Measurements from ENCODE around the gene QSER1. TPM values are rescaled to one million over a fixed set of nuclear protein-coding genes. Genes with fewer than 3 reads are reported as not detected.

QSER1 gene
- total RNA-seq, 1 donor from 2014 or later, result 15.1 TPM

DNA sequence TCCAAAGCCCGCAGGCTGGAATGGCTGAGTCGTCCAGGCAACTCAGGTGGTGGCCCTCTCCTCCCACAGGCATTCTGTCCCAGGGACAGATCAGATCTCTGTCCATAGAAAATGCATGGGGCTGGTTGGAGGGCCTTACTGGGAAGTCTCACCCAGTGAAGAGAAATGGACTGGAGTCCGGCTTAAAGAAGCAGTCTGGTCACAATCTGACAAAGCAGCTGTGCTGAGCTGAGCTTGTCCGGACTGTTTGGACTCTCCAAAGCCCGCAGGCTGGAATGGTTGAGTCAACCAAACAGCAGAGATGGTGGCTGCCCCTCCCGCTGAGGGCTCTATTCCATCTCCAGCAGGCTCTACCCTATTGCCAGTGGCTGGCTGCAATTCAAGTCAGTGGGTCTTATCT, 108.7 kb downstream of the QSER1 start:
- H3K36me3 Mint-ChIP-seq (ENCODE audit: low read depth), result no peaks in the 10 kb centered on the region
- H3K4me3 Mint-ChIP-seq, result no peak overlapping the region
- intact Hi-C loops (cut with micrococcal nuclease), result no loop called here
- peaks cover 22% of the 10 kb centered on the region for H3K27me3 Mint-ChIP-seq
- TF ChIP-seq, protein P1, sequence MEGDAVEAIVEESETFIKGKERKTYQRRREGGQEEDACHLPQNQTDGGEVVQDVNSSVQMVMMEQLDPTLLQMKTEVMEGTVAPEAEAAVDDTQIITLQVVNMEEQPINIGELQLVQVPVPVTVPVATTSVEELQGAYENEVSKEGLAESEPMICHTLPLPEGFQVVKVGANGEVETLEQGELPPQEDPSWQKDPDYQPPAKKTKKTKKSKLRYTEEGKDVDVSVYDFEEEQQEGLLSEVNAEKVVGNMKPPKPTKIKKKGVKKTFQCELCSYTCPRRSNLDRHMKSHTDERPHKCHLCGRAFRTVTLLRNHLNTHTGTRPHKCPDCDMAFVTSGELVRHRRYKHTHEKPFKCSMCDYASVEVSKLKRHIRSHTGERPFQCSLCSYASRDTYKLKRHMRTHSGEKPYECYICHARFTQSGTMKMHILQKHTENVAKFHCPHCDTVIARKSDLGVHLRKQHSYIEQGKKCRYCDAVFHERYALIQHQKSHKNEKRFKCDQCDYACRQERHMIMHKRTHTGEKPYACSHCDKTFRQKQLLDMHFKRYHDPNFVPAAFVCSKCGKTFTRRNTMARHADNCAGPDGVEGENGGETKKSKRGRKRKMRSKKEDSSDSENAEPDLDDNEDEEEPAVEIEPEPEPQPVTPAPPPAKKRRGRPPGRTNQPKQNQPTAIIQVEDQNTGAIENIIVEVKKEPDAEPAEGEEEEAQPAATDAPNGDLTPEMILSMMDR (IDR thresholded peaks at IDR 0.05), result no peak
- no peaks in the 10 kb centered on the region for H3K4me1 Mint-ChIP-seq
- no peak for ATAC-seq (ENCODE audit: low read depth)
- ChIA-PET CTCF (no interaction called here), POLR2A (no interaction called here)
- peaks cover 1% of the 10 kb centered on the region for H3K9me3 Mint-ChIP-seq
- H3K27ac Mint-ChIP-seq, result no peak overlapping the region
- no peak for DNase-seq

DNA sequence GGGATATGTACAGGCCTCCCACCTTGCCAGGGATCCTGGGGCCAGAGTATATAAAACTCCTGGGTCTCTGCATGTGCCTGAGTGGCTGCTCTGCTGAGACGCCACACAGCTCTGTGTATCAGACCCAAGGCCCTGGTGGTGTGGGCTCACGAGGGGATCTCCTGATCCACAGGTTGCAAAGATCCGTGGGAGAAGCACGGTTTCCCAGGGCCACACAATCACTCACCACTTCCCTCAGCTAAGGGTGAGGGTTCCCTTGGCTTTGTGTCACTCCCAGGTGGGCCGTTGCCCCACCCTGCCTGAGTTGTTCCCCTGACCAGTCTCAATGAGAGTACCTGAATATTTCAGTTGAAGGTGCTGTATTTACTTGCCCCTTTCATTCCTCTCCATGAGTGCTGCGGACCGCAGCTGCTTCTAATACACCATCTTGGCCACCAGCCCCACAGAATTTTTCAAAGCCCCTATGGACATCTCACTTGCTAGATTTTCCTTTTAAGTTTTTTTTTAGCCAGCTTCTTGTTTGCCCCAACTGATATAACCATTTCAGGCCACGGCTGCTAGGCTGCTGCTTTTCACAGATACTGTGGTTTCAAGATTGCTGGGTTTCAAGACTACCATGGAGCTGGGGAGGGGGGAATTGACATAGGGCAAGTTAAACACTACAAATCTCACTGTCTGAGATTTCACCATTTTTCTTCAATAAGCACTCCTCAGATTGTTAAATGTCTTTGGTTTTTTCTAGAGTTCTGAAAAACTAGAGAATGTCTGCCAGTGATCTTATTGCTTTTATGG, 109.3 kb downstream of the QSER1 start:
- intact Hi-C loops (cut with micrococcal nuclease), result no loop called here
- no peak for ATAC-seq (ENCODE audit: low read depth)

DNA sequence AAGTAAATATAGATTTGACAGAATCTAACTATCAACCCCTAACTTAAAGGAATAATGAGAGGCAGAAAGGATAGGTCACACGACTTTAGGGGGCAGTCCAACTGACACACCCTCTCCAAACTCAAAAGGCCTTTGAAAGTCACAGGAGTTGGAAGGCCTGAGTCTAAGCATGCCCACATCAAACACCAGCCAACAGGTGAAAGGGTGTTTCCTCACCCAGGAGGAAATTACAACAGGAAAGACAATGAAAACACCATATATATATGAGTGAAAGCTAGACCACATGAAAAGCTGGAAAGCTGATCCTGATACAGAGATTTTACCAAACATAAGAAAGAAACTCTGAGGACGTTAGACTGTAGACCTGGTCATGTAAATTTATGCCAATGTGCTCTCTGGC, 112.6 kb downstream of the QSER1 start:
- H3K9me3 Mint-ChIP-seq, result no peaks in the 10 kb centered on the region

More for the DNA sequence above, 109.3 kb downstream of the QSER1 start:
- H3K27ac Mint-ChIP-seq, result no peak overlapping the region
- H3K27me3 Mint-ChIP-seq, result peaks cover 19% of the 10 kb centered on the region
- no peaks in the 10 kb centered on the region for H3K4me1 Mint-ChIP-seq
- no peak for DNase-seq
- H3K4me3 Mint-ChIP-seq, result no peak overlapping the region
- ChIA-PET POLR2A (no interaction called here), CTCF (no interaction called here)
- H3K36me3 Mint-ChIP-seq (ENCODE audit: low read depth), result no peaks in the 10 kb centered on the region
- TF ChIP-seq, protein P1 (IDR thresholded peaks at IDR 0.05), result no peak
- H3K9me3 Mint-ChIP-seq, result peaks cover 1% of the 10 kb centered on the region

DNA sequence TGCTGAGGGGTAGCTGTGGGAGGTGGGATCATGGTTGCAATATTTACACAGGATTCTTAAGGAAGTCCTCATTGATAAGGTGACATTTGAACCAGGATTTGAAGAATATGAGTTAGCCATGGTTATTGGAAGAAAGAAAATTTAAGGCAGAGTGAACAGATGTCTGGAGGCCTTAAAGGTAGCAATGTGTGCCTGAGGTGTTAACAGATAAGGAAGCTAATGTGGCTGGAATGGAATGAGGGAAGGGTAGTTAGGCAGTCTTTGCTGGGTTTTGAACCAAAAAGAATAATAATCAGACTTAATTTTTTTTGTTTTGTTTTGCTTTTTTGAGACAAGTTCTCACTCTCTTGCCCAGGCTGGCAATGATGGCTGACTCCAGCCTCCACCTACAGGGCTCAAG, 113.4 kb downstream of the QSER1 start:
- no peaks in the 10 kb centered on the region for H3K9me3 Mint-ChIP-seq
- CTCF ChIA-PET, result no interaction called here
- H3K27ac Mint-ChIP-seq, result no peak overlapping the region

More for the DNA sequence above, 112.6 kb downstream of the QSER1 start:
- CTCF ChIA-PET, result no interaction called here
- Mint-ChIP-seq H3K4me3 (no peak overlapping the region), H3K27ac (no peak overlapping the region), H3K27me3 (peaks cover 4% of the 10 kb centered on the region), H3K36me3 (ENCODE audit: low read depth) (no peaks in the 10 kb centered on the region), H3K4me1 (no peaks in the 10 kb centered on the region)
- intact Hi-C loops (cut with micrococcal nuclease), result no loop called here
- no peak for ATAC-seq (ENCODE audit: low read depth)
- POLR2A ChIA-PET, result no interaction called here
- DNase-seq, result no peak
- TF ChIP-seq, protein P1 (IDR thresholded peaks at IDR 0.05), result no peak

DNA sequence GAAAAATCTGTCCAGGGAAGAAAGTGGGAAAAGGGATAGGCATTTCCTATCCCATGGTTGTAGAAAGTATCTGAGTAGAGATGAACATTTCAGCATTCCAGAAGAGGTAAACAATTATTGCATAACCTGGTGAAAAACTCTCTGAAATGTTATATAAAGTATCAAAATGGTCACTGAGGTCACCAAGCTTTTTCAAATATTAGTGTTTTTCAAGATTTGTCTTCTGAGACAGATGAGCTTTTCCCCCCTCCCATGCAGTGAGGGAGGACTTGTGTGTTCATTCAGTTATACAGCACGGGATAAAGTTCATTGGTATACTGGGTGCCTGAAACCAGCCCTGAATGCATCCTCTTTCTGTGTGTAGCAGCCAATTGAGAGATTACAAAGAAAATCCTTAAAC, 121.1 kb downstream of the QSER1 start:
- no peaks in the 10 kb centered on the region for H3K36me3 Mint-ChIP-seq (ENCODE audit: low read depth)
- ATAC-seq (ENCODE audit: low read depth) (no peak), DNase-seq (no peak)
- CTCF ChIA-PET, result no interaction called here
- intact Hi-C loops (cut with micrococcal nuclease), result no loop called here
- H3K27ac Mint-ChIP-seq, result no peak overlapping the region
- peaks cover 29% of the 10 kb centered on the region for H3K27me3 Mint-ChIP-seq
- H3K9me3 Mint-ChIP-seq, result no peaks in the 10 kb centered on the region
- peaks cover 18% of the 10 kb centered on the region for H3K4me1 Mint-ChIP-seq
- TF ChIP-seq, protein P1 (IDR thresholded peaks at IDR 0.05), result no peak
- POLR2A ChIA-PET, result no interaction called here
- no peak overlapping the region for H3K4me3 Mint-ChIP-seq

More for the DNA sequence above, 113.4 kb downstream of the QSER1 start:
- ATAC-seq (ENCODE audit: low read depth) (no peak), DNase-seq (no peak)
- intact Hi-C loops (cut with micrococcal nuclease), result no loop called here
- no peaks in the 10 kb centered on the region for H3K36me3 Mint-ChIP-seq (ENCODE audit: low read depth)
- H3K4me3 Mint-ChIP-seq, result no peak overlapping the region
- POLR2A ChIA-PET, result no interaction called here
- H3K27me3 Mint-ChIP-seq, result peaks cover 2% of the 10 kb centered on the region
- TF ChIP-seq, protein P1 (IDR thresholded peaks at IDR 0.05), result no peak
- H3K4me1 Mint-ChIP-seq, result no peaks in the 10 kb centered on the region

Data from activated B cell treated with CpG ODN at 0.5 μM for 24 hours (primary cell).